HepG2 (cell line): ENCODE data around the gene ADI1.

Source experiments
- CBX2 ChIP-seq, 2 experiments: fragments of 200-600 bp in 1 of 2; sonication (generic); formaldehyde crosslinking in 1 of 2; IDR thresholded peaks; 2 replicates each; pipeline versions ENCODE4 v1.7.0 to v1.8.1; 2018 to 2022; ENCODE audit warnings: low read depth in 2 of 2, low read length in 1 of 2, mild to moderate bottlenecking in 1 of 2, missing genetic modification reagents in 1 of 2
- CHCHD3 ChIP-seq: sonication (generic); formaldehyde crosslinking; IDR thresholded peaks from 2 replicates; pipeline ENCODE4 v1.8.0; 2022; ENCODE audit warnings: mild to moderate bottlenecking, missing genetic modification reagents, moderate library complexity
- LCORL ChIP-seq, 2 experiments: fragments of 450-650 bp in 1 of 2; sonication (generic) in 1 of 2; formaldehyde crosslinking in 1 of 2; IDR thresholded peaks; 2 replicates each; pipeline versions ENCODE4 v1.5.0 to v1.6.1; 2017 to 2020; ENCODE audit warnings: antibody characterized with exemption in 1 of 2, missing genetic modification reagents in 1 of 2
- POLR2AphosphoS5 ChIP-seq: IDR thresholded peaks from 2 replicates; pipeline ENCODE4 v1.6.1; 2012; ENCODE audit warnings: low read depth, low read length
- TBX3 ChIP-seq: fragments of 450-650 bp; IDR thresholded peaks from 2 replicates; pipeline ENCODE4 v1.6.1; 2017; ENCODE audit warnings: antibody characterized with exemption, mild to moderate bottlenecking, inconsistent platforms, borderline replicate concordance
- TFAP4 ChIP-seq: sonication (generic); IDR thresholded peaks from 2 replicates; pipeline ENCODE4 v1.6.1; 2016; ENCODE audit warnings: low read depth, borderline replicate concordance
- ZNF768 ChIP-seq: sonication (generic); formaldehyde crosslinking; IDR thresholded peaks from 2 replicates; pipeline ENCODE4 v1.4.0; 2020; ENCODE audit warnings: missing genetic modification reagents
- TF ChIP-seq, protein P1 (sequence below): sonication (generic); formaldehyde crosslinking; IDR thresholded peaks from 2 replicates; pipeline ENCODE4 v1.5.0; 2020; ENCODE audit warnings: missing genetic modification reagents
- TF ChIP-seq, protein P2 (sequence below): sonication (generic); formaldehyde crosslinking; IDR thresholded peaks from 2 replicates; pipeline ENCODE4 v1.5.0; 2020; ENCODE audit warnings: mild to moderate bottlenecking, missing genetic modification reagents
- TF ChIP-seq, protein P3 (sequence below): sonication (generic); formaldehyde crosslinking; conservative IDR thresholded peaks from 2 replicates; pipeline ENCODE4 v1.4.0; 2020; ENCODE audit warnings: missing genetic modification reagents

DNA sequence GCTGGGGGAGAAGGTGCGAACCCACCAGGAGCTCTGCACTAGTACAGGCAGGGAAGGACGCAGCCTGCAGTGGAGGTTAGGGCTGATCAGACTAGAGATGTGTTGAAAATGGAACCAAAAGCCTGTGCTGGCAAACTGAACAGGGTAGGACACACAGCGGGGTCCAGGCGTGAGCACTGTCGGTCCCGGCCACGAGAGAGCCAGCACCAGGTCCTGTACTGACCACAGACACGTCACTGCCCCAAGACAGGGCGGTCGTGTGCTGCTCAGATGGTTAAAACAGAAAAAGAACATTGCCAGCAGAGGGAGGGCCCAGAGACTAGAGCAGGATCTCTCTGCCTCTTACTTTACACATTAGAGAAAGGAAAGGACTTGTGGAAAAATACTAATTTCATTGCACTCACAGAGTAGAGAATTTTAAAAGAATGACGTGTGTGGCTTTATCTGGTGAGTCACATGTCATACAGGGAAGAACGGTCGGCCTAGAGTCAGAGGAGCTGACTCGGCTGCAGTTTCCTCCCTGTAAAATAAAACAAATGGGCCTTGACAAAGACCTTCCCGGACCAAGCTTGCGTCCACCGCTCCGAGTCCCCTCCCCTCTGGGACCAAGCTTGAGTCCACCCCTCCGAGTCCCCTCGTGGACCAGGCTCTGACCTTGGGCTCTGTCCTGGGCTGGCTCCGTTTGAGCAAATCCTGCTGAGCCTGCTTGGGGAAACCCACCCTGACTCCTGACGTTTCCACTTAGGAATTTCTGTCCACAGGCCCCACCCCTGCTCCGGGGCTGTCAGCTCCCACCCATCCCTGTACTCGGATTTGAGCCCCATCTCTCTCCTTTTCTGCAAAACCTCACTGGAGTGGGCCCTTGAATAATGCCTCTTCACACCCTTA, 16.7 kb upstream of the ADI1 start:
- TF ChIP-seq, protein P1, sequence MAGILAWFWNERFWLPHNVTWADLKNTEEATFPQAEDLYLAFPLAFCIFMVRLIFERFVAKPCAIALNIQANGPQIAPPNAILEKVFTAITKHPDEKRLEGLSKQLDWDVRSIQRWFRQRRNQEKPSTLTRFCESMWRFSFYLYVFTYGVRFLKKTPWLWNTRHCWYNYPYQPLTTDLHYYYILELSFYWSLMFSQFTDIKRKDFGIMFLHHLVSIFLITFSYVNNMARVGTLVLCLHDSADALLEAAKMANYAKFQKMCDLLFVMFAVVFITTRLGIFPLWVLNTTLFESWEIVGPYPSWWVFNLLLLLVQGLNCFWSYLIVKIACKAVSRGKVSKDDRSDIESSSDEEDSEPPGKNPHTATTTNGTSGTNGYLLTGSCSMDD: no peak
- TF ChIP-seq CHCHD3 (CRISPR knock-in tag): no peak
- no peak for TF ChIP-seq LCORL (IDR thresholded peaks at IDR 0.05)
- 0 out of 2 replicates have a peak, but pooled peaks have one; percentile 77 for TF ChIP-seq LCORL (CRISPR knock-in tag; IDR thresholded peaks at IDR 0.05)
- TF ChIP-seq ZNF768 (CRISPR knock-in tag): peak; percentile 60
- no peak for TF ChIP-seq TFAP4
- TF ChIP-seq, protein P2, sequence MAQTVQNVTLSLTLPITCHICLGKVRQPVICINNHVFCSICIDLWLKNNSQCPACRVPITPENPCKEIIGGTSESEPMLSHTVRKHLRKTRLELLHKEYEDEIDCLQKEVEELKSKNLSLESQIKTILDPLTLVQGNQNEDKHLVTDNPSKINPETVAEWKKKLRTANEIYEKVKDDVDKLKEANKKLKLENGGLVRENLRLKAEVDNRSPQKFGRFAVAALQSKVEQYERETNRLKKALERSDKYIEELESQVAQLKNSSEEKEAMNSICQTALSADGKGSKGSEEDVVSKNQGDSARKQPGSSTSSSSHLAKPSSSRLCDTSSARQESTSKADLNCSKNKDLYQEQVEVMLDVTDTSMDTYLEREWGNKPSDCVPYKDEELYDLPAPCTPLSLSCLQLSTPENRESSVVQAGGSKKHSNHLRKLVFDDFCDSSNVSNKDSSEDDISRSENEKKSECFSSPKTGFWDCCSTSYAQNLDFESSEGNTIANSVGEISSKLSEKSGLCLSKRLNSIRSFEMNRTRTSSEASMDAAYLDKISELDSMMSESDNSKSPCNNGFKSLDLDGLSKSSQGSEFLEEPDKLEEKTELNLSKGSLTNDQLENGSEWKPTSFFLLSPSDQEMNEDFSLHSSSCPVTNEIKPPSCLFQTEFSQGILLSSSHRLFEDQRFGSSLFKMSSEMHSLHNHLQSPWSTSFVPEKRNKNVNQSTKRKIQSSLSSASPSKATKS (CRISPR knock-in tag): no peak; the same call in 1 of the 2 replicates
- TF ChIP-seq POLR2AphosphoS5: peak; percentile 61
- no peak for TF ChIP-seq TBX3
- TF ChIP-seq CBX2 (IDR thresholded peaks at IDR 0.05; ENCODE audit: low read depth, low read length): no peak
- TF ChIP-seq CBX2 (CRISPR knock-in tag; IDR thresholded peaks at IDR 0.05; ENCODE audit: low read depth): no peak
- TF ChIP-seq, protein P3, sequence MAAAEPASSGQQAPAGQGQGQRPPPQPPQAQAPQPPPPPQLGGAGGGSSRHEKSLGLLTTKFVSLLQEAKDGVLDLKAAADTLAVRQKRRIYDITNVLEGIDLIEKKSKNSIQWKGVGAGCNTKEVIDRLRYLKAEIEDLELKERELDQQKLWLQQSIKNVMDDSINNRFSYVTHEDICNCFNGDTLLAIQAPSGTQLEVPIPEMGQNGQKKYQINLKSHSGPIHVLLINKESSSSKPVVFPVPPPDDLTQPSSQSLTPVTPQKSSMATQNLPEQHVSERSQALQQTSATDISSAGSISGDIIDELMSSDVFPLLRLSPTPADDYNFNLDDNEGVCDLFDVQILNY (CRISPR knock-in tag): no peak
